HG02798 (cell line): ENCODE measurements around the gene GFRA1.

Experiments used
- ATAC-seq: cut with Tn5 transposase; IDR thresholded peaks from one replicate; pipeline ENCODE4 v1.9.1; 2021; ENCODE audit warnings: mild to moderate bottlenecking; ENCODE audit not compliant: unreplicated experiment, poor library complexity

Gene GFRA1

GRCh38 chr10:116201670-116202430 lies 71.2 kb downstream of the GFRA1 start:
- ATAC-seq = no peak

- no peak for ATAC-seq
Measured at GRCh38 chr10:116201011-116201410, 72.0 kb downstream of the GFRA1 start.

- ATAC-seq = no peak
Measured at GRCh38 chr10:116198676-116199035, 74.3 kb downstream of the GFRA1 start.

DNA sequence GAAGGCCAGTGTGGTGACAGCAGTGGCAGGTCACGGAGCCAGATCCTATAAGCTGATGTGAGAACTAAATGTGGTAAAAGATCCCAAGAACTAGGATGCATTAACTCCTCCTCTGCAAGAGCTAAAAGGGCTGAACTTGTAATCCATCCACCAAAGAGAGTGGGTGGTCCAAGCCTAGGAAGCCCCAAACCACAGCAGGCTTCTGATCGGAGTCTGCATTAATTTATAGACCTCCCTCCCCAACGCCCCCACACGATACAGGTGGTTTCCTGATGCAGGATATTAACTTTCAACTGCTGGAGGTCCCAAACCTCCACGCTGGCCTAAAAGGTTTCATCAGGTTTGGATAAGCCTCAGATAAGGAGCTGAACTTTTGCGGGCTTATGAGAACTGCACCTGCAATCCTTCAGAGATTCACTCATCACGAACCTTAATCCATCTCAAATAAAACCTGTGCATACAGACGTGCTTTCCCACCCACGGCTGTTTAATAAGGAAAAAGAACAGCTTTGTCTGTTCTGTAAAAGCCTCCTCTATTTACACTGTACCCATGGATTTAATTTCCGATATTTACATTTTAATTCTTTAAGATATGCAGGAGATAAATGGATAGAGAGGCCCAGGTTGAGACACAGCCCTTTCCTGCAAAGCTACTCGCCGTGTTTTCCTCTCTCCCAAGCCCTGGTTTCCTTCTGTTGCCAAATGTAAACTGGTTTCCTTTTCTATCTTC lies 74.9 kb downstream of the GFRA1 start:
- no peak for ATAC-seq

GRCh38 chr10:116195583-116195982 lies 77.4 kb downstream of the GFRA1 start:
- ATAC-seq = no peak

- no peak for ATAC-seq
Measured at GRCh38 chr10:116195039-116195438, 78.0 kb downstream of the GFRA1 start.

- no peak for ATAC-seq
Measured at GRCh38 chr10:116194061-116194460, 78.9 kb downstream of the GFRA1 start.

GRCh38 chr10:116190883-116191282 lies 82.1 kb downstream of the GFRA1 start:
- no peak for ATAC-seq

DNA sequence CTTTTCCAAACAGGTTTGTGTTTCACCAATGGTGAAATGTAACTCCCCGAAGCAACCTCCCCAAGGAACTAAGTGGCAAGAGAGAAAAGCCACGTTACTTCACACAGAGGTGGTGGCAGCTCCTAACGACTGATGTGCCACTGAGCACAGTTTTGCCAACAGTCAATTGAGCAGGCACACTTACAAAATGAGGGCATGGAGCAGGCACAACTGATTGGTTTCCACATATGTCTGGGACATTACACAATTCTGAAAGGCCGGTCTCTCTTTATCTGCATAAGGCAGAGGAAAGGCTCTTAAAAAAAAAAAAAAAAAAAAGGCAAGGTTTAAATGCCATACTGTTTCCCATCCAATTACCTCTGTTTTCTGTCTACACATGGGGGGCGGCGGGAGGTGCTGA lies 86.7 kb downstream of the GFRA1 start:
- no peak for ATAC-seq

- ATAC-seq = no peak
Measured at GRCh38 chr10:116185199-116185867, 87.7 kb downstream of the GFRA1 start.

DNA sequence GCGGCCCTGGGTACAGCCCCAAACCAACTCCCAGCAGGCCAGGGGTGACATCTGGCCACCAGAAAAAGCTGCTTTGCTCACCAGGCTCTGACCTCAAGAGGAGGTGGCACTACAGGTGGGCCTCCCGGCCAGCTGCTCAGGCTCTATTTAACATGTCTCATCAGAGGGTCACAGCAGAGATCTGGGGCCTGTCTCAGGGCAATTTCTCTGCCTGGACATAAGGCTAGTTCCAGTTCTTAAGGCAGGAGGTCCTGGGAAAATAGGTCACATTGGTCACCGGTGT lies 88.6 kb downstream of the GFRA1 start:
- ATAC-seq = no peak

DNA sequence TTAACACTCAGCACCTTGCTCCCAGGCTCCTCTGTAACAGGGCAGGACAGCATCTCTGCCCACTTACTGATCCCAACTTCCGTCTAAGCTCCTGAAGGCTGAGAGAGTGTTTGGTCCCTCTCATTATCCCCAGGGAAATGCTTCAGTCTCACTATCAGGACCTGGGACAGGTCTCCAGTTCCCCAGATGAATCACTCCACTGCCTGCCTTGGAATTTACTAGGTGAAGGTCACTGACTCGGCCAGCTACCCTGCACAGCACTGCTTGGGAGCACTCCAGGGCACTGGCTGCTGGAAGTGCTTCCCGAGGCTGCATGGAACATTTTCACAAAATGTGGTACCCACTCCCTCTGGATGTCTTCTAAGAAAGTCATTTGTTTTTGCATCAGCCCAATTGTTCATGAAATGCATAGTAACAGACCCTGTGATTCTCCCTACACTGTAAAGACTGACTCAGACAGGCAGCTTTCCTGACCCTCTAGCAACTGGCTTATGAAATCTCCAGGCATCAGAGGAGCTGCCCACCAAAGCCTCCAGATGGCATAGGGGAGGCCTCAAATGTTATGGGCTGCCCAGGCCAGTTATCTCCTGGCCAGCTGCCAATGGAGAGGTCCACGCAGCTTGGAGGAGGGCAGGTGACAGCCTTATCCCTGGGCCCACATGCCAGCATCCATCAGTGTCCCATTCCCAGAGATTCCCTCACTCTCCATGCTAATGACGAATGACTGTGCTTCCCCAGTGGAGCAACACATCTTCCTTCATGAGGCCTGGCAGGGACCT lies 89.1 kb downstream of the GFRA1 start:
- ATAC-seq = no peak

- ATAC-seq = no peak
Measured at GRCh38 chr10:116182426-116182825, 90.6 kb downstream of the GFRA1 start.

- ATAC-seq = no peak
Measured at GRCh38 chr10:116178086-116178605, 94.9 kb downstream of the GFRA1 start.

GRCh38 chr10:116175231-116175630 lies 97.8 kb downstream of the GFRA1 start:
- no peak for ATAC-seq

DNA sequence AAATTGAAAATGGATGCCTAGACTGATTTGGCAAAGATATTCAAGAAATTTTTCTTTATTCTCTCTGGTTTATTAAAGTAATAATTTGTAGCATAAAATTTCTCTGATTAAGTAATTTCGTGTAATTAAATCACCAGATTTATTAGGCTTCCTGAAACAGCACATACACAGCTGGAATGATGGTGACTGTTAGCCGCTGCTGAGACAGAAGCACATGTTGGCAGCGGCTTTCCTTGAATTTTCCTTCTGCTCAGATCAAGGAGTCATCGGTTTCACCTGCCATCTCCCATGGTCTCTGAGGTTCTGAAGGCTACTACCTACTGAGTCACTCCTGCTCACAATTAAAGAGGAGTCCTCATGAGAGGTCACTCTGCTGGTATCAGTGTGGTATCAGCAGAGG lies 101.5 kb downstream of the GFRA1 start:
- ATAC-seq = no peak

DNA sequence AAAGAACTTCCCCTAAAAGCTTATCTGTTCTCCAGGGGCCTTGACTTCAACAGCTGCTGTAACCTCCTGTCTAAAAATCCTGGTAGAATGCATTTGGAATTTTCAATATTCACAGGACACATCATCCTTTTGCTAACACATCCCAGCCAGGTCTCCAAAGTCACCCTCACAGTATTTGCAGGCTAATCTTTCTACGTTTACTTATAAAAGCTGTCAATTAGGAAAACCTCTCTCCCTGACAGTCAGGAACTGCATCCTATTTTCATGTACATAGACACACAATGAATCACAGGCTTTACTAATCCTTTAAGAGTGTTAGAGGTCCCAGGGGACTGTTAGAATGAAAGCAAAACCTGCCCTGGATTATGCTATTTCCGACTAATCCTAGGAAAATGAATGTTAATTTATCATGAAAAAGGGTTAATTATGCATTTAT lies 102.2 kb downstream of the GFRA1 start:
- no peak for ATAC-seq

GRCh38 chr10:116169782-116170445 lies 103.1 kb downstream of the GFRA1 start:
- ATAC-seq = no peak

DNA sequence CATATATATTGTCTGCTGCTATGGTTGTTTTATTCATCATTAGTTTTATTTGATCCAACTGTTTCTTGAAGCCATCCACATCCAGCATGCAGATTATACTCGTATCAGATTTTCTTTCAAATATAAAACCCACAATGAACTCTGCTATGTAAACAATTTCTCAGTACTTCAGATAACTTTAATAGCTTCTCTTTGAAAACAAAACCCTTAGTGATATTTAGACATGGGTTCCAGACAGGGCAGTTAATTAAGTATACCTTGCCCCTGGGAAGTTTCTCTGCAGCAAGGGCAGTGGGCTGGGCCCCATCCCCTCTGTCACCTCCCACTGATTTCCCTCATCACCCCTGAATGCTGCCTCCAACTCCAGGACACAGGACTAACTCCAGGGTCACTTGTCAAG lies 104.3 kb downstream of the GFRA1 start:
- no peak for ATAC-seq

GRCh38 chr10:116168329-116168728 lies 104.7 kb downstream of the GFRA1 start:
- no peak for ATAC-seq
